HG03432 (cell line): Measurements from ENCODE around the gene GADD45GIP1.

Experiments used
- ATAC-seq: cut with Tn5 transposase; IDR thresholded peaks from one replicate; pipeline ENCODE4 v1.9.1; 2021; ENCODE audit warnings: mild to moderate bottlenecking, moderate library complexity; ENCODE audit not compliant: unreplicated experiment

The GADD45GIP1 gene

GRCh38 chr19:12913851-12914690 is 43.0 kb downstream of the GADD45GIP1 start:
- no peak for ATAC-seq

- ATAC-seq, result no peak
These were observed 43.9 kb downstream of the GADD45GIP1 start for GRCh38 chr19:12913011-12913561.

- ATAC-seq, result no peak
These were observed 44.5 kb downstream of the GADD45GIP1 start for GRCh38 chr19:12912571-12912970.

GRCh38 chr19:12907166-12907565 is 49.9 kb downstream of the GADD45GIP1 start:
- no peak for ATAC-seq
